HCT116 (cell line): Measurements from ENCODE around the gene IL1RAPL2. TPM values are rescaled to one million over a fixed set of nuclear protein-coding genes. Genes with fewer than 3 reads are reported as not detected.

Experiments used
- ATAC-seq: fragments of 200-7000 bp; cut with Tn5 transposase; 2 replicates; pipeline ENCODE4 v1.9.1; 2020; ENCODE audit warnings: mild to moderate bottlenecking, moderate library complexity
- BruUV-seq: library from RNA; stranded (reverse); fragments of 400-500 nt; replicated peaks from 2 replicates; lab custom pipeline; 2021; lab: Mats Ljungman, UMichigan
- CTCF ChIA-PET: fragments of 300-600 bp; sonication (Branson Sonifier 250); formaldehyde crosslinking; loops from one replicate; lab custom pipeline; 2021; ENCODE audit warnings: antibody characterized with exemption; lab: Charles Lee
- POLR2A ChIA-PET: fragments of 300-600, 350-600 bp; sonication (Branson Sonifier 250); formaldehyde crosslinking; loops from one replicate; lab custom pipeline; 2021; ENCODE audit warnings: antibody characterized with exemption; lab: Charles Lee
- RAD21 ChIA-PET, 2 experiments: fragments of 300-600 bp; sonication (Branson Sonifier 250); formaldehyde crosslinking; loops; one replicate each; lab custom pipeline; 2023; ENCODE audit warnings: low total read pairs in 2 of 2; ENCODE audit not compliant: uncharacterized antibody in 2 of 2, unreplicated experiment in 2 of 2, low non-redundant PET in 1 of 2; lab: Charles Lee
- DNase-seq: peaks from one replicate; pipeline ENCODE4 v3.0.0-alpha.2; 2010; ENCODE audit warnings: low read depth, low spot score
- H2AFZ ChIP-seq: fragments of 200-600 bp; shearing (Covaris generic), sonication (generic); 2 replicates; pipeline ENCODE4 v1.6.1; 2017; ENCODE audit warnings: low read depth, mixed run types, mixed read lengths, antibody characterized with exemption, low read length; ENCODE audit not compliant: poor library complexity, severe bottlenecking
- H3K27ac ChIP-seq: 2 replicates; pipeline ENCODE4 v1.5.1; 2012; ENCODE audit warnings: low read depth, low read length
- H3K27me3 ChIP-seq: fragments of 200-600 bp; sonication (generic); 2 replicates; pipeline ENCODE4 v1.6.1; 2016; ENCODE audit warnings: mixed run types, low read length, mixed read lengths; ENCODE audit not compliant: insufficient read depth
- H3K36me3 ChIP-seq, 2 experiments: fragments of 200-500 bp in 1 of 2; fragments of 200-600 bp in 1 of 2; sonication (Bioruptor generic) in 1 of 2; sonication (generic) in 1 of 2; 2 replicates each; pipeline versions ENCODE4 v1.5.1 to v1.6.1; 2014 to 2016; ENCODE audit warnings: low read length in 2 of 2, inconsistent platforms in 1 of 2, mixed read lengths in 1 of 2, mixed run types in 1 of 2; ENCODE audit not compliant: insufficient read depth in 2 of 2, control insufficient read depth in 1 of 2
- H3K4me1 ChIP-seq, 2 experiments: fragments of 200-600 bp in 1 of 2; sonication (generic) in 1 of 2; 2 replicates each; pipeline versions ENCODE4 v1.5.1 to v1.6.1; 2012 to 2017; ENCODE audit warnings: low read length in 2 of 2, inconsistent platforms in 1 of 2, mild to moderate bottlenecking in 1 of 2, mixed read lengths in 1 of 2, mixed run types in 1 of 2, moderate library complexity in 1 of 2; ENCODE audit not compliant: insufficient read depth in 2 of 2, control insufficient read depth in 1 of 2
- H3K4me2 ChIP-seq: fragments of 200-600 bp; sonication (generic); 2 replicates; pipeline ENCODE4 v1.6.1; 2017; ENCODE audit warnings: mixed run types, low read length, mixed read lengths
- H3K4me3 ChIP-seq, 2 experiments: fragments of 200-600 bp in 1 of 2; sonication (generic) in 1 of 2; replicated peaks in 1 of 2; 2 replicates each; pipeline ENCODE4 v1.5.1; 2011 to 2016; ENCODE audit warnings: low read length in 2 of 2, control low read depth in 1 of 2, low read depth in 1 of 2, mild to moderate bottlenecking in 1 of 2, mixed read lengths in 1 of 2, mixed run types in 1 of 2
- H3K79me2 ChIP-seq: fragments of 200-600 bp; sonication (generic); 2 replicates; pipeline ENCODE4 v1.6.1; 2017; ENCODE audit warnings: mild to moderate bottlenecking, mixed run types, low read length, moderate library complexity, mixed read lengths; ENCODE audit not compliant: insufficient read depth
- H3K9ac ChIP-seq: fragments of 200-600 bp; sonication (generic); 2 replicates; pipeline ENCODE4 v1.6.1; 2016; ENCODE audit warnings: low read length, mixed read lengths
- H3K9me2 ChIP-seq: fragments of 200-600 bp; sonication (generic), shearing (Covaris generic); 2 replicates; pipeline ENCODE4 v1.6.1; 2017; ENCODE audit warnings: mixed run types, mild to moderate bottlenecking, moderate library complexity; ENCODE audit not compliant: insufficient read depth
- H3K9me3 ChIP-seq, 2 experiments: fragments of 200-500 bp in 1 of 2; fragments of 200-600 bp in 1 of 2; sonication (Bioruptor generic) in 1 of 2; sonication (generic) in 1 of 2; 2 replicates each; pipeline ENCODE4 v1.6.1; 2014 to 2017; ENCODE audit warnings: low read length in 2 of 2, mixed read lengths in 2 of 2, inconsistent platforms in 1 of 2, low read depth in 1 of 2, mild to moderate bottlenecking in 1 of 2, mixed run types in 1 of 2, moderate library complexity in 1 of 2; ENCODE audit not compliant: control insufficient read depth in 1 of 2, insufficient read depth in 1 of 2
- H4K20me1 ChIP-seq: fragments of 200-600 bp; sonication (generic), shearing (Covaris generic); 2 replicates; pipeline ENCODE4 v1.6.1; 2017; ENCODE audit warnings: mixed run types, mild to moderate bottlenecking, moderate library complexity; ENCODE audit not compliant: insufficient read depth
- EGR1 ChIP-seq: IDR thresholded peaks from 2 replicates; pipeline ENCODE4 v1.6.1; 2012; ENCODE audit warnings: low read depth
- ELF1 ChIP-seq: IDR thresholded peaks from 2 replicates; pipeline ENCODE4 v1.6.1; 2012; ENCODE audit warnings: low read depth, borderline replicate concordance
- POLR2AphosphoS5 ChIP-seq: IDR thresholded peaks from 2 replicates; pipeline ENCODE4 v1.6.1; 2011; ENCODE audit warnings: mild to moderate bottlenecking, low read depth, low read length, moderate library complexity
- RAD21 ChIP-seq: IDR thresholded peaks from 2 replicates; pipeline ENCODE4 v1.6.1; 2012; ENCODE audit warnings: low read depth, mild to moderate bottlenecking
- SIN3A ChIP-seq: IDR thresholded peaks from 2 replicates; pipeline ENCODE4 v1.6.1; 2012; ENCODE audit warnings: low read depth
- SP1 ChIP-seq: IDR thresholded peaks from 2 replicates; pipeline ENCODE4 v1.6.1; 2012; ENCODE audit warnings: low read depth
- SRF ChIP-seq: IDR thresholded peaks from 2 replicates; pipeline ENCODE4 v1.6.1; 2012; ENCODE audit warnings: low read depth
- ZNF274 ChIP-seq: fragments of 200-500 bp; sonication (Bioruptor generic); IDR thresholded peaks from 2 replicates; pipeline ENCODE4 v1.6.1; 2014; ENCODE audit warnings: mild to moderate bottlenecking, low read depth, low read length, inconsistent platforms
- intact Hi-C: fragments of 100-400 bp; cut with micrococcal nuclease; formaldehyde crosslinking; loops from 2 replicates; pipeline ENCODE4 v1.10.0; 2022
- total RNA-seq: library from RNA; stranded (reverse); gene quantifications from one replicate; pipeline ENCODE4 v1.2.1, GENCODE V29; 2021; ENCODE audit not compliant: unreplicated experiment
- TF ChIP-seq, protein P1 (sequence below): IDR thresholded peaks from 2 replicates; pipeline ENCODE4 v1.6.1; 2012; ENCODE audit warnings: low read depth

IL1RAPL2 gene
- total RNA-seq, 1 experiment from 2014 or later, result not detected

DNA sequence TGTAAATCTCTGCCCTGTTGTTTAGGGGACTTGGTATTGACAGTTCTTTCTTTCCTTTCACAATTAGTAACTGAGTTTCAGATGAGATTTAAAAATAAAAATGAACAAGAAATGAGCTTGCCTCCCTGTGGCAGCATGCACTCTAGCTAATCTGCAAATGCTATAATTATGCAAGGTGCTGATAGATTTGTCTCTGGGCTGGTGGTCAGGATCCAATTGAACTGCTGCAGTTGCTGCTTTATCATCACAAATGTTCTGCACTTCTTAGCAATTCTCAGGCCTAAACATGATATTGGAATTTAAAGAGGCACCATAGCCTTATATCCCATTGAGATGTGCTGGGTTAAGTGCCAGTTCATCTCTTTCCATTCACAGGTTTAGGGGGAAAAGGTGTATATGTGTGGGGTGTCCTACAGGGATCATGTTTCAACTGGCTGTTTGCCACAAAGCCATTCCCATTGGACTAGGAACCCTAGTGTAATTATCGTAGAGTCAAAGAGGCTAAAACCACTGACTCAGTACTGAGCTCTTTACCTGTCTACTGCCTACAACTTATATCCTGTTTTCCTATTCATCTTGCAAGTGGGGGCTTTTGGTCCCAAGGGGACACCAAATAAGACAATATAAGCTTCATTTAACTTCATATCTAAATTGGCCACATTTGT, 914.8 kb downstream of the IL1RAPL2 start:
- Histone ChIP-seq H3K79me2 (no peaks in the 10 kb centered on the region), H3K4me3 (no peak overlapping the region), H3K9ac (no peak overlapping the region), H3K9me2 (no peaks in the 10 kb centered on the region), H3K27ac (no peak overlapping the region), H2AFZ (no peak overlapping the region), H3K9me3 (no peaks in the 10 kb centered on the region), H3K4me2 (no peak overlapping the region), H3K27me3 (no peaks in the 10 kb centered on the region), H4K20me1 (no peaks in the 10 kb centered on the region), H3K36me3 (no peaks in the 10 kb centered on the region), H3K4me1 (no peaks in the 10 kb centered on the region)
- CTCF ChIA-PET, result no interaction called here
- POLR2A ChIA-PET, result no interaction called here
- ATAC-seq (no peak), DNase-seq (no peak)
- TF ChIP-seq ELF1 (no peak), RAD21 (no peak)
- BruUV-seq, result no TSS peak
- intact Hi-C loops, result no loop called here
- RAD21 ChIA-PET, result no interaction called here

DNA sequence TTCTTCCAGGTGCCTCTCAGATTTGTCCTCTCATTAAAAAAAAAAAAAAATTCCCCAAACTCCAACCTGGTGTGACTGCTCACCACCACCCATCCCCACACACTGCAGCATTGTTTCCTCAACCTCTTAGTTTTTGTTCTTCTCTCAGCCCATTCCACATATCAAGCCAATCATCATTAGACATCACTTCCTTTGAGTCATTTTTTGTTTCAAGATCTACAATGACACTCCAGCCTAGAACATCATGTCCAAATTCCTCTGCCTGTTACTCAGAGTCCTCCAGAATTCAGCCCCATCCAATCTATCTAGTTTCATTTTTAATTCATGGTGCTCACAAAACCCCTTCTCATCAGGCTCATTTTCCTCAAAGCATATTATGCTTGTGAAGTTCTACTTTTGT, 917.0 kb downstream of the IL1RAPL2 start:
- ChIA-PET RAD21 (no interaction called here), POLR2A (no interaction called here), CTCF (no interaction called here)
- TF ChIP-seq ZNF274 (no peak), SP1 (no peak), SRF (no peak), POLR2AphosphoS5 (no peak), SIN3A (no peak), EGR1 (no peak), ELF1 (no peak)
- TF ChIP-seq, protein P1, sequence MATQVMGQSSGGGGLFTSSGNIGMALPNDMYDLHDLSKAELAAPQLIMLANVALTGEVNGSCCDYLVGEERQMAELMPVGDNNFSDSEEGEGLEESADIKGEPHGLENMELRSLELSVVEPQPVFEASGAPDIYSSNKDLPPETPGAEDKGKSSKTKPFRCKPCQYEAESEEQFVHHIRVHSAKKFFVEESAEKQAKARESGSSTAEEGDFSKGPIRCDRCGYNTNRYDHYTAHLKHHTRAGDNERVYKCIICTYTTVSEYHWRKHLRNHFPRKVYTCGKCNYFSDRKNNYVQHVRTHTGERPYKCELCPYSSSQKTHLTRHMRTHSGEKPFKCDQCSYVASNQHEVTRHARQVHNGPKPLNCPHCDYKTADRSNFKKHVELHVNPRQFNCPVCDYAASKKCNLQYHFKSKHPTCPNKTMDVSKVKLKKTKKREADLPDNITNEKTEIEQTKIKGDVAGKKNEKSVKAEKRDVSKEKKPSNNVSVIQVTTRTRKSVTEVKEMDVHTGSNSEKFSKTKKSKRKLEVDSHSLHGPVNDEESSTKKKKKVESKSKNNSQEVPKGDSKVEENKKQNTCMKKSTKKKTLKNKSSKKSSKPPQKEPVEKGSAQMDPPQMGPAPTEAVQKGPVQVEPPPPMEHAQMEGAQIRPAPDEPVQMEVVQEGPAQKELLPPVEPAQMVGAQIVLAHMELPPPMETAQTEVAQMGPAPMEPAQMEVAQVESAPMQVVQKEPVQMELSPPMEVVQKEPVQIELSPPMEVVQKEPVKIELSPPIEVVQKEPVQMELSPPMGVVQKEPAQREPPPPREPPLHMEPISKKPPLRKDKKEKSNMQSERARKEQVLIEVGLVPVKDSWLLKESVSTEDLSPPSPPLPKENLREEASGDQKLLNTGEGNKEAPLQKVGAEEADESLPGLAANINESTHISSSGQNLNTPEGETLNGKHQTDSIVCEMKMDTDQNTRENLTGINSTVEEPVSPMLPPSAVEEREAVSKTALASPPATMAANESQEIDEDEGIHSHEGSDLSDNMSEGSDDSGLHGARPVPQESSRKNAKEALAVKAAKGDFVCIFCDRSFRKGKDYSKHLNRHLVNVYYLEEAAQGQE, result no peak
- Histone ChIP-seq H3K36me3 (no peaks in the 10 kb centered on the region), H4K20me1 (no peaks in the 10 kb centered on the region), H3K9me2 (no peaks in the 10 kb centered on the region), H3K79me2 (no peaks in the 10 kb centered on the region), H3K4me2 (no peak overlapping the region), H3K27ac (no peak overlapping the region), H3K9ac (no peak overlapping the region), H3K27me3 (no peaks in the 10 kb centered on the region), H3K4me1 (no peaks in the 10 kb centered on the region), H3K9me3 (no peaks in the 10 kb centered on the region), H2AFZ (no peak overlapping the region), H3K4me3 (no peak overlapping the region)
- BruUV-seq, result no TSS peak
- DNase-seq, result no peak
- intact Hi-C loops, result no loop called here
- no peak for ATAC-seq
